ENCODE data around the gene CDC123. TPM values are rescaled to one million over a fixed set of nuclear protein-coding genes. Genes with fewer than 3 reads are reported as not detected.

The CDC123 gene
- total and polyA plus RNA-seq, 2 donors from 2014 or later, result 47.7 to 50.2 TPM

- DNase-seq (no peak), FAIRE-seq (no peak)
- intact Hi-C loops (cut with DNase I), result no loop called here
- no peak overlapping the region for H3K9ac ChIP-seq (ENCODE audit: low read length in 3 of 3)
- no peak overlapping the region for H3K4me3 ChIP-seq (ENCODE audit: low read length in 3 of 3)
- H3K36me3 ChIP-seq (ENCODE audit: control insufficient read depth in 2 of 3, insufficient read depth in 3 of 3, low read length in 3 of 3), result peaks cover 3 to 6% (median 4%) of the 10 kb centered on the region in 3 donors
- no peak overlapping the region for H3K27ac ChIP-seq (ENCODE audit: low read depth in 2 of 2, low read length in 2 of 2)
- no peaks in the 10 kb centered on the region for H3K27me3 ChIP-seq (ENCODE audit: control insufficient read depth, insufficient read depth, low read length)
- no peak for TF ChIP-seq CTCF (IDR thresholded peaks at IDR 0.05; ENCODE audit: borderline replicate concordance, extremely low read depth, insufficient read depth)
- no peaks in the 10 kb centered on the region for H3K9me3 ChIP-seq (ENCODE audit: control insufficient read depth in 2 of 3, insufficient read depth in 1 of 3, low read length in 3 of 3)
- H3K4me1 ChIP-seq (ENCODE audit: control insufficient read depth in 2 of 3, insufficient read depth in 2 of 3, low read depth in 1 of 3, low read length in 3 of 3), result no peaks in the 10 kb centered on the region
These were observed 39.4 kb upstream of the CDC123 start for GRCh38 chr10:12156367-12157123.

- intact Hi-C loops (cut with DNase I), result no loop called here
- FAIRE-seq, result no peak
These were observed 37.9 kb upstream of the CDC123 start for GRCh38 chr10:12158111-12158510.

GRCh38 chr10:12160664-12161063, 35.3 kb upstream of the CDC123 start:
- H3K9ac ChIP-seq (ENCODE audit: low read length in 3 of 3), result no peak overlapping the region
- peaks cover 6 to 11% (median 7%) of the 10 kb centered on the region in 3 donors for H3K36me3 ChIP-seq (ENCODE audit: control insufficient read depth in 2 of 3, insufficient read depth in 3 of 3, low read length in 3 of 3)
- H3K27ac ChIP-seq (ENCODE audit: low read depth in 2 of 2, low read length in 2 of 2), result no peak overlapping the region
- H3K4me3 ChIP-seq (ENCODE audit: low read length in 3 of 3), result no peak overlapping the region
- H3K4me1 ChIP-seq (ENCODE audit: control insufficient read depth in 2 of 3, insufficient read depth in 2 of 3, low read depth in 1 of 3, low read length in 3 of 3), result no peaks in the 10 kb centered on the region
- no peak for TF ChIP-seq CTCF (IDR thresholded peaks at IDR 0.05; ENCODE audit: borderline replicate concordance, extremely low read depth, insufficient read depth)
- H3K27me3 ChIP-seq (ENCODE audit: control insufficient read depth, insufficient read depth, low read length), result no peaks in the 10 kb centered on the region
- intact Hi-C loops (cut with DNase I), result no loop called here
- FAIRE-seq (no peak), DNase-seq (no peak)
- H3K9me3 ChIP-seq (ENCODE audit: control insufficient read depth in 2 of 3, insufficient read depth in 1 of 3, low read length in 3 of 3), result no peaks in the 10 kb centered on the region

More at GRCh38 chr10:12158111-12158510, 37.9 kb upstream of the CDC123 start:
- H3K4me3 ChIP-seq (ENCODE audit: low read length in 3 of 3), result no peak overlapping the region
- no peaks in the 10 kb centered on the region for H3K27me3 ChIP-seq (ENCODE audit: control insufficient read depth, insufficient read depth, low read length)
- TF ChIP-seq CTCF (IDR thresholded peaks at IDR 0.05; ENCODE audit: borderline replicate concordance, extremely low read depth, insufficient read depth), result no peak
- H3K36me3 ChIP-seq (ENCODE audit: control insufficient read depth in 2 of 3, insufficient read depth in 3 of 3, low read length in 3 of 3), result peaks cover 4 to 11% (median 6%) of the 10 kb centered on the region in 3 donors
- no peak overlapping the region for H3K9ac ChIP-seq (ENCODE audit: low read length in 3 of 3)
- no peaks in the 10 kb centered on the region for H3K9me3 ChIP-seq (ENCODE audit: control insufficient read depth in 2 of 3, insufficient read depth in 1 of 3, low read length in 3 of 3)
- no peak for DNase-seq
- H3K27ac ChIP-seq (ENCODE audit: low read depth in 2 of 2, low read length in 2 of 2), result no peak overlapping the region
- H3K4me1 ChIP-seq (ENCODE audit: control insufficient read depth in 2 of 3, insufficient read depth in 2 of 3, low read depth in 1 of 3, low read length in 3 of 3), result no peaks in the 10 kb centered on the region
